ENCODE results near the gene CLDN34. TPM values are rescaled to one million over a fixed set of nuclear protein-coding genes. Genes with fewer than 3 reads are reported as not detected.

Gene CLDN34
- total and polyA plus RNA-seq, 11 donors = not detected

Other genes starting within 250 kb of the CLDN34 start
- gene GPR143, start 201.5 kb upstream of the CLDN34 start, total RNA-seq = under 1 TPM in 2 of 9 donors, not detected in 7; 0.31 to 0.91 TPM
- gene GPR143, start 201.5 kb upstream of the CLDN34 start, polyA plus RNA-seq = under 1 TPM in 1 of 2 donors, not detected in 1; 0.11 TPM
- gene SHROOM2, start 180.9 kb upstream of the CLDN34 start, total RNA-seq = 1 to 10 TPM in 3 of 9 donors, under 1 TPM in 6; 0.51 to 1.7 (median 0.85) TPM
- gene SHROOM2, start 180.9 kb upstream of the CLDN34 start, polyA plus RNA-seq = under 1 TPM; 0.38 to 0.49 TPM
- gene CLCN4, start 189.6 kb downstream of the CLDN34 start, total RNA-seq = 10 to 100 TPM; 20.3 to 39.0 (median 29.8) TPM
- 1 to 10 TPM; 6.4 to 8.2 TPM for gene CLCN4, start 189.6 kb downstream of the CLDN34 start, polyA plus RNA-seq